Measurements from ENCODE around the gene RPL22L1.
"Not testable (repeated sequence)": the region's sequence is repeated elsewhere in the genome, so short reads cannot be mapped to it uniquely, and the experiment has no call there.

The RPL22L1 gene

DNA sequence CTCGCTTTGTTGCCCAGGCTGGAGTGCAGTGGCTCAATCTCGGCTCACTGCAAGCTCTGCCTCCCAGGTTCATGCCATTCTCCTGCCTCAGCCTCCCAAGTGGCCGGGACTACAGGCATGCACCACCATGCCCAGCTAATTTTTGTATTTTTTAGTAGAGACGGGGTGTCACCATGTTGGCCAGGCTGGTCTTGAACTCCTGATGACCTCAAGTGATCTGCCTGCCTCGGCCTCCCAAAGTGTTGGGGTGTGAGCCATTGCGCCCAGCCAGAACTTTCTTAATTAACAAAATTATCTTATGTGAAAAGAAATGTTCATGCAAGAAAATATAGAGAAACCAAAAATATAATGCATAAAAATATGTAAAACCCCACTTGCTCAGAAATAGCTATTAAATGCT is 7.3 kb upstream of the RPL22L1 start:
- not testable (repeated sequence) for DNase-seq (ENCODE audit: low read depth)

DNA sequence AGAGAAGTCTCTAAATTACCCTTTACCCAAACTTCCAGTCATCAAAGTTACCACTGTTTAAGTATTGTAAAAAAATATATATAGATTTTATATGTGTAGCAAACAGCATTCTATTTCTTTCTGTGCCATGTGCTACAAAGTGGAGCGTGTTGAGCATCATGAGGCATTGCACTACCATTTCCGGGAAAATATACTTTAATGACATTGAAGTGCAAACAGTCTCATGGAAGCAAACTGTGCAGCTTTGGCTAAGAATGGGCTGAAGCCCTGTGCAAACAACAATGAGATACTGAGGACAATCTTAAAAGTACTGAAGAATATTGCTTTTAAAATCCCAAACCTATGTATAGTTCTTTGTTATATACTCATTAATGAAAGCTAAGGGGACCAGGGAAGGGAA is 6.5 kb upstream of the RPL22L1 start:
- DNase-seq (ENCODE audit: low read depth): no peak

GRCh38 chr3:170869239-170869590 is 780 bp downstream of the RPL22L1 start:
- no peak for DNase-seq (ENCODE audit: low read depth)

GRCh38 chr3:170868577-170869238 is 1.3 kb downstream of the RPL22L1 start:
- DNase-seq (ENCODE audit: low read depth): no peak

DNA sequence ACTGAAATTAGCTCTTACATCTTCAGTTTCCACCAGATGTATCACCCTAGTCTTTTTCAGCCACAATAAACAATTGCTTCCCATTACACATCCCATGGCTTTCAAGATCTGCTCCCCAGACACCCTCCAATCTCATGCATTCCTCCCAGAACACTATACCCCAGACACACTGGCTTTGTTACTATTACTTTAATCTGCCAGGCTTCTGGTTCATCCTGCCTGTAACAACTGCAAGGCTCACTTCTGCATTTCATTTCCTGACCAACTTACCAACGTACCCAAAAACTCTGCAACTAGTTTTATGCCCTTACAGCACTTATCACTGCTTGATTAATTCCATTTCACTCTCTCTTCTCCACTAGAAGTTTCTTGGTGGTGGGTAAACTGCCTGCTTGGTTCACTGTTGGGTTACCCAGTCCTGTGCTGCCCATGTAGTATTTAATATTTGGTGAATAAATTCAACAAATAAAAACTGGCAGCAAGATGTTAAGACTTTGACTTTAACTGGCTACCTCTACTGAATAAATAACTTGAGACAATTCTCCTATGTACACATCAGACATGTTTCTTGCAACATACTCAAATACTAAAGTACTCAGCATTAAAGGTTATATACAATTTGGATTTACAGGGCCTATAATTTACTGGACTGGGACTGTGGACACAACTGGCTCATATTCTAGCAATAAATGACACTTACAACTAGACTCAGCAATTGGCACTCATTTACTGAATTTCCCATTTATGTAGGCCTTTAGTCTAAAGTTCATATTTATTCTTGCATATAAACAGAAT is 2.7 kb downstream of the RPL22L1 start:
- no peak for DNase-seq (ENCODE audit: low read depth)

GRCh38 chr3:170866499-170866898 is 3.5 kb downstream of the RPL22L1 start:
- no peak for DNase-seq (ENCODE audit: low read depth)

- no peak for DNase-seq (ENCODE audit: low read depth)
These were observed 4.5 kb downstream of the RPL22L1 start for GRCh38 chr3:170865209-170866094.

DNA sequence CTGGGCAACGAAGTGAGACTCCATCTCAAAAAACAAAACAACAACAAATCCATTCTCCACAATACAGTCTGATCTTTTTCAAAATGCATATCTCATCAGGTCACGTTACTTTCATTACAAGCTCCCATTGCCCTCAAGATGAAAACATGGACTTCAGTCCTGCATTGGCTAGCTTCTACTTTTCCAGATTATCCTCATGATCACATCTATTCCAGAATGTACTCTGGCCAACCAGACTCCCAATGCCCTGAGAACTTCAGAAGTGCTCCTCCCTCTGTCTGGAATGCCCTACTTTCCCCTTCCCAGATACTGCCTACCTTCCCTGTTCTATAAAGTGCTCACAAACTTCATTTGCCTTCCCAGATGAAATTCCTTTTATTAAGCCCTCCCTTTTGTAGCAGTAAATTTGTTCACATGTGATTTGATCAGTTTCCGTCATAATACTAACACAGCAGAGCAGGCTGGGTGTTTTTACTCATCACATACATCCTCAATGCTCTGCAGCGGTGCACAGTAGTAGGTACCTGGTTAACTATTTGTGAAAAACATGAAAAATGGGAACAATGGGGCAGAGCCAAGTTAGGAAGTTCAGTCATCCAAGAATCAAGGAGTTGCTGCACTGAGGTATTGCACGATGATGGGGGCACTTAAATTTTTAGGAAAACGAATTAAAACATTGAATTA is 5.3 kb downstream of the RPL22L1 start:
- no peak for DNase-seq (ENCODE audit: low read depth)

GRCh38 chr3:170863816-170864215 is 6.2 kb downstream of the RPL22L1 start:
- DNase-seq (ENCODE audit: low read depth): no peak

DNA sequence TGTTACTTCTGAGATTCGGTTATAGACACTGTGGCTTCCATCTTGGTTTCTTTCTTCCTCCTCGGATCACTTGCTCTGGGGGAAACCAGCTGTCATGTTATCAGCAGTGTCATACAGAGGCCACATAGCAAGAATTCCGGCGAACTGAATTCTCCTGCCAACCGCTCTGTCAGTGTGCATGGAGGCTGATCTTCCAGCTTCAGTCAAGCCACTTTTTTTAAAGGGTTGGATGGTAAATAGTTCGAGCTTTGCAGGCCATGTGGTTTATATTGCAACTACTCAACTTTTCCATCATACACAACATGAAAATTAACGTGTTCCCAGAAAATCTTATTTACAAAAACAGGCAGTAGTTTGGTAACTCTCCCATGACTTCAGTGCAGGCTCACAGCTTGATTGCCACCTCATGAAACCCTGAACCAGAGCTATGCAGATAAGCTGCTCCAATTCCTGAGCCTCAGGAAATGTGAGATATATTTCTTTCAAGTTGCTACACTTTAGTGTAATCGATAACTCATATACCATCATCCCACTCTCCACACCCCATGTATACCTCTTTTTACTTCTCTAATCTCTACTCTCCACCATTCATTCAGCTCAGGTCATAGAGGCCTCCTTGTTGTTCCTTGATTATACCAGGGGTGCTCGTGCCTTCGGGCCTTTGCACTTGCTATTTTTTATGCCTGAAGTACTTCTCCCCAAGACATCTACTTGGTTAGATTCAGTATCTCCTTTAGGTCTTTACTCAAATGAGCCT is 7.2 kb downstream of the RPL22L1 start:
- DNase-seq (ENCODE audit: low read depth): no peak

GRCh38 chr3:170858599-170858998 is 11.4 kb downstream of the RPL22L1 start:
- no peak for DNase-seq (ENCODE audit: low read depth)

GRCh38 chr3:170852324-170852723 is 17.7 kb downstream of the RPL22L1 start:
- no peak for DNase-seq (ENCODE audit: low read depth)

DNA sequence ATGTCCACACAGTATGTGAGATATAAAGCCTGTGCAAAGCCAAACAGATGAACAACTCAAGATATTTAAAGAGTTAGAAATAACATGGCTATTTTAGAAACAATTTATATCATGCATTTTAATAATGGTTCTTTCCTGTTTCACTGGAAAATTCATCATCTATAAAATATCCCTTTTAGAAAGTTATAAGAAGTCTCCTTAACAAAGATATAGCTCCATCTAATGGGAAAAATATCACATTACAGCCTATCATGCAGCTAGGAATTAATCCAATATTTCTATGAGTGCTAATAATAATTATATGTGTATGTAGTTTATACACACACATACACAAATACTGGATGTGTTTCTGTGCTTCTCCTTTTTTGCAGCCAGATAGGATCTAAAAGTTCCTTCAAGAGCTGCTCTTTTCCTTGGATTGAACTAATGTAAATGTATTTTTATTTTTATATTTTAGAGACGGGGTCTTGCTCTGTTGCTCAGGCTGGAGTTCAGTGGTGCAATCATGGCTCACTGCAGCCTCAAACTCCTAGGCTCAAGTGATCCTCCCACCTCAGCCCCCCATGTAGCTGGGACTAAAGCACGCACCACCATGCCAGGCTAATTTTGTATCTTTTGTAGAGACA is 21.6 kb downstream of the RPL22L1 start:
- no peak for DNase-seq (ENCODE audit: low read depth)

DNA sequence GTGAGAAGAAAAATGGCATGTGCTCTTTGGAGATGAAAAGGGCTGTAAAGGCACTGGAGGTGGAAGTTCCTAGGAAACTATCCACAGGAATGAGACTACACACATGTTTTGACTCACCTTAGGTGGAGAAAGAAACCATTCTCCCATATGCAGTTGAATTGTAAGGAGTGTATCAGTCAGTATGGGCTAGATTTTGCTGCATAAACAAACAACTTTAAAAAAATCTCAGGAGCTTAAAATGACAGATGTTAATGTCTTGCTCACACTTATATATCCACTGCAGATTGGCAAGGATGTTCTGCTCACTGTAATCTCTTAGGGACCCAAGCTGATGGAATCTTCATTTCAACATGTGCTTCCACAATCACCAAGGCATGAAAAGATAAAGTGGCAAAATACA is 25.6 kb downstream of the RPL22L1 start:
- DNase-seq (ENCODE audit: low read depth): no peak

GRCh38 chr3:170840291-170840859 is 29.6 kb downstream of the RPL22L1 start:
- peak; percentile 88 for DNase-seq (ENCODE audit: low read depth)

- DNase-seq (ENCODE audit: low read depth): no peak
These were observed 30.4 kb downstream of the RPL22L1 start for GRCh38 chr3:170839518-170840100.

DNA sequence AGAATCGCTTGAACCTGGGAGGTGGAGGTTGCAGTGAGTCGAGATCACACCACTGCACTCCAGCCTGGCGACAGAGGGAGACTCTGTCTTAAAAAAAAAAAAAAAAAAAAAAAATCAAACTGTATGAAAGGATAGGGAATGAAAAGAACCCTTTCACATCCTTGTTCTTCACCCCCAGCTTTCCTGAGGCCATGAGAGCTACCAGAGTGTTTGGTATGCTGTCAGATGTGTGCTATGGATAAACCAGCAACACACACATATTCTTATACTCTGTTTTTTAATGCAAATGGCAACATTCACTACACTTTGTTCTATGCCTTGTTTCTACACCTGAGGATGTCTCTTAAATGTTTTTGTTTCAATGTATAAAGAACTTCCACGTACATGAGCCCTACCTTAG is 33.5 kb downstream of the RPL22L1 start:
- no peak for DNase-seq (ENCODE audit: low read depth)

GRCh38 chr3:170835336-170835735 is 34.7 kb downstream of the RPL22L1 start:
- DNase-seq (ENCODE audit: low read depth): no peak

DNA sequence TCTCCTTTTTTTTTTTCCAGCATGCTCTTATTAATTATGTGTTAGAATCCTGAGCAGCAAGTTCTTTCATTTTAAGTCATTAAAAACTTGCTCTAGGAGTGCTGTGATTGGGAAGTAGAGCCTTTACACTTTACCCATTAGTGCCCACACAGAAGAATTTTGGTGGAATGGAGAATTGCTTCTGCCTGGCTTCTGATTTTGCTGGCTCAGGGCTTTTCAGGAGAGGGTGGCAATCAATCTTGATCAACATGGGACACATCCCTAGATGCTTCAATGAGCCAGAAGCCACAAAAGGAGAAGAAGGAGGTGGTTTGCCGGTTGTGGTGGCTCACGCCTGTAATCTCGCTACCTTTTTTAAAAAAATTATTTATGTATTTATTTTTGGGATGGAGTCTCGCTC is 39.4 kb downstream of the RPL22L1 start:
- DNase-seq (ENCODE audit: low read depth): no peak

DNA sequence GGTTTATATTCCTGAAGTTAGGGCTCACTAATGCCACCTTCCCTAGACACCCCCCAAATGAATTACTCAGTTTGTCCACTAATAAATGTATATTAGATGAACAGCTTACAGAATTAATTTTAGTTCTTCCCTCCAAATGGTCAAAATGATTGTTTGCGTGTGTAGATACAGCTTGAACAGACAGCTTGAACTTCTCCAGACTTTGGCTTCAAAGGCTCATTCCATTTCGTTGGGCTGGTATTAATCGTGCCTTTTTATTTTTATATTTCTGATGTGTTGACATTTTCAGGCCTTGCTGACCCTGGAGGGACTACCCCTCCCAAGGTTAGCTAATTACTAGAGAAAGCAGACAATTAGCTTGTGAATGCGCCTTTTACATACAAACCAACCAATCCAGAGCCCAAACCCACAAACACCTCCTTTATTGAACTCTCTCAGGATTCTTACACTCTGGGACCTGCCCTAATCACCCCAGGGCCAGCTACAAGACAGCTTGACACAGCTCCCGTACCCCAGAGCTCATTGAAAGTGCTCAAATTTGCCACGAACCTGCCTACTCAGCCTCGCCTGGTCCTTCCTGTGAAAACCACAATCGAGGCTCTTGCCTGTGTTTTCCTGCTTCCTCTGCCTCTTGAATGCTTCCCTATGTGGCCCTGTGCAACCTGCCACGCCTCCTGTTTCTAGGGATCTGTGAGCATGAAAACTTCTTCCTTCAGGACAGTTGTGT is 40.3 kb downstream of the RPL22L1 start:
- no peak for DNase-seq (ENCODE audit: low read depth)

All from fibroblast of the conjunctiva (primary cell).